IgD-negative memory B cell (primary cell): Measurements from ENCODE around the gene ACOX3. TPM values are rescaled to one million over a fixed set of nuclear protein-coding genes. Genes with fewer than 3 reads are reported as not detected.

Experiments
- H3K27ac Mint-ChIP-seq, 3 donors: one replicate each; pipeline ENCODE4 v1.8.0; 2020 to 2022; ENCODE audit warnings: mild to moderate bottlenecking in 3 of 3, mixed read lengths in 3 of 3, moderate library complexity in 1 of 3
- H3K27me3 Mint-ChIP-seq: one replicate; pipeline ENCODE4 v1.8.0; 2021; ENCODE audit warnings: mixed read lengths
- H3K36me3 Mint-ChIP-seq: one replicate; pipeline ENCODE4 v1.8.0; 2020; ENCODE audit warnings: mild to moderate bottlenecking, mixed read lengths
- H3K4me1 Mint-ChIP-seq, 3 donors: one replicate each; pipeline ENCODE4 v1.8.0; 2020 to 2022; ENCODE audit warnings: mixed read lengths in 3 of 3, mild to moderate bottlenecking in 1 of 3
- H3K4me3 Mint-ChIP-seq, 4 donors: one replicate each; pipeline ENCODE4 v1.8.0; 2020 to 2022; ENCODE audit warnings: mild to moderate bottlenecking in 4 of 4, mixed read lengths in 4 of 4, moderate library complexity in 3 of 4
- H3K9me3 Mint-ChIP-seq, 3 donors: one replicate each; pipeline ENCODE4 v1.8.0; 2020 to 2021; ENCODE audit warnings: mixed read lengths in 3 of 3, mild to moderate bottlenecking in 1 of 3
- polyA plus RNA-seq: library from polyadenylated mRNA; unstranded; fragments of 300-500 nt; fragmentation: Illumina TruSeq; gene quantifications from one replicate; pipeline ENCODE4 v1.2.3, GENCODE V29; 2021

ACOX3 gene
- polyA plus RNA-seq, 1 donor from 2014 or later, result 13.1 TPM

DNA sequence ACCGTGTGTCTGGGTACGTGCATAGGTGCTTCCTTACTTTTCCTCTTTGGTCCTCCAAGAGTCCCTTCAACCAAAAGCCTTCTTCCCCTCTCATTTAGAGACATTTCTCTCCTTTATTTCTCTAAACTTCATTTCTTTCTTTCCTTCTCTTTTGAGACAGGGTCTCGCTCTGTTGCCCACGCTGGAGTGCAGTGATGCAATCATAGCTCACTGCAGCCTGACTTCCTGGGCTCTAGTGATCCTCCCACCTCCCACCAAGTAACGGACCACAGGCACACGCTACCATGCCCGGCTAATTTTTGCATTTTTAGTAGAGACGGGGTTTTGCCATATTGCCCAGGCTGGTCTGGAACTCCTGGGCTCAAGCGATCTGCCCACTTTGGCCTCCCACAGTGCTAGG is 42.2 kb downstream of the ACOX3 start:
- Mint-ChIP-seq H3K4me1 (peaks cover 0 to 6% (median 0%) of the 10 kb centered on the region in 3 donors), H3K4me3 (no peak overlapping the region), H3K27me3 (no peaks in the 10 kb centered on the region), H3K36me3 (peaks cover 14% of the 10 kb centered on the region), H3K9me3 (no peaks in the 10 kb centered on the region), H3K27ac (peak overlapping the region in 2 of 3 donors; percentile 48 to 88)

DNA sequence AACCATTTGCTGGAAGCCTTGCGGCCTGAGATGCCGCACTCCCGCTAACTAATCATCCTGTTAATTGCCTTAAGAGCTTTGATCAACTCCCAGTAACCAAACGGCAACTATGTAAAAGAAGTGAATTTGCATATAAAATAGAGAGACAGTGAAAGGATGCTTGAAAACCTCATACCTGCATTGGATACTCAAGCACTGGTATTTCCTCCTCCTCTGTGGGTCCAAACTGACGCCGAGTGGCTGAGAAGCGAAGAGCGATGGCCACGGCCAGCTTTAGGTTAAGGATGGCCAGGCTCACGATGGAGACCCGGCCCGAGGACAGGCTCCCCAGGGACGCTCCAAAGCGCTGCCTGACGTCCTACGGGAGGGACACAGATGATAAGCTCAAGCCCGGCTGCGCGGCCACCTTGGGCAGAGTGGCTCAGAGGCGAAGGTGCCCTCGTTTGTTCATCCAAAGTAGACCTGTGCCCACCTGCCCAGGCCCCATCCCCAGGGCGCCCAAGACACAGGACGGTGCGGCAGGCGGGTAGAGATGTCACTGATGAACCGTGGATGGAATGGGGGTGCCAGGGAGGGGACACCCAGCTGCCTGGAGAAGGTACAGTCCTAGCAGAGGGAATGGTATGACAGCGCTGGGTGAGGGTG is 43.6 kb downstream of the ACOX3 start:
- H3K27me3 Mint-ChIP-seq, result no peaks in the 10 kb centered on the region
- no peak overlapping the region for H3K4me3 Mint-ChIP-seq
- H3K36me3 Mint-ChIP-seq, result peaks cover 14% of the 10 kb centered on the region
- H3K4me1 Mint-ChIP-seq, result peaks cover 0 to 6% (median 0%) of the 10 kb centered on the region in 3 donors
- H3K9me3 Mint-ChIP-seq, result no peaks in the 10 kb centered on the region
- H3K27ac Mint-ChIP-seq, result no peak overlapping the region

DNA sequence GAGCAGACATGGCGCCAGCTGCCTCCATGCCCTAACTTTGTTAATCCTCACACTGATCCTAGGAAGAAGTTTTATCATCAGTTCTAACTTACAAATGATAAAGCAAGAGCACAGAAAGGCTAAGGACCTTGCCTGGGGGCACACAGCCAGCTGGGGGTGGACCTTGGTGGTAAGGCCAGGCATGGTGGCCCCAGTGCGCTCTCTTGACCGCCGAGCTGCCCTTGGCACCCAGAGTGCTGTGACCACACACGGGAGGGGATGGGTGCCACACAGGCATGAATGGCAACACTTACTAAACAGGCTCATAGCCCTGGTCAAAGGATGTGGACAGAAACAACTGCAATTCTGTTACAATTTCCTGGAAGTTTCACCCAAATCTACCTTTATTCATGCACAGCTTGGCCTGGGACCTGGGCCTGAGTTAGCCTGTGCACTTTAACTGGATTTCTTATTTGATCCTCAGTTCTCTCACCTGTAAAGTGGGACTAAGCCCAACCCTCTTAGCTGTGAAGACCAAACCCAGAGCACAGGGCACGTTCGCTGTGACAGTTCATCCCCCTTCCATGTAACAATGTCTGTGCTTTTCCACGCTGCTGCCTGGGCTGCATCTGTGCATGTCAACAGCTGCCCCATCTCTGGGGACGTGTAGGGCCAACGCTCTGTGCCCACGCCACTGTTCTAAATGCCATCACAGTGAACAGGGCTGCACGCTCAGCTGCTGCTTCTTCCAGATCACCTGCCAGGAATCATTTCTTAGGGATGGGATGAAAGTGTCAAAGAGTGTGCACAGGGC is 44.8 kb downstream of the ACOX3 start:
- no peaks in the 10 kb centered on the region for H3K27me3 Mint-ChIP-seq
- H3K4me1 Mint-ChIP-seq, result peaks cover 0 to 6% (median 3%) of the 10 kb centered on the region in 3 donors
- H3K36me3 Mint-ChIP-seq, result peaks cover 14% of the 10 kb centered on the region
- H3K27ac Mint-ChIP-seq, result no peak overlapping the region
- no peaks in the 10 kb centered on the region for H3K9me3 Mint-ChIP-seq
- peak overlapping the region in 1 of 4 donors; percentile 13 for H3K4me3 Mint-ChIP-seq

DNA sequence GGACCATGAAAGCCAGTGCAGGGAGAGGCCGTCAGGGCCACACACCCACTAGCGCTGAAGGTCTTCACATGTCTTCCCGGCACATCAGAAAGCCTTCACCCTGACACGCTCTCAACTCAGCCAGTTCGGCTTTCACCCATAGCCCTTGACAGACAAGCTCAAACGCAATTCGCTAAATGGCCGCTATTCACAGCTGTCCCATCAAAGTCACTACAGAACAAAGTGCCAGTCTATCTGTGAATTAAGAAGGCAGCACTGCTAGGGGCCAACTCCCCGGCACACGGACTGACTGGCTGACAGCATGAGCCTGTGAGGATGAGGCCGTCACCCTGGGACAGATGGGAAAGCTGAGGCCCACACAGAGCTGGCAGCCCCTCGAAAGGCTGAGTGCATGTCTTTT is 45.7 kb downstream of the ACOX3 start:
- Mint-ChIP-seq H3K27ac (no peak overlapping the region), H3K4me1 (peaks cover 0 to 7% (median 6%) of the 10 kb centered on the region in 3 donors), H3K9me3 (no peaks in the 10 kb centered on the region), H3K27me3 (no peaks in the 10 kb centered on the region), H3K36me3 (peaks cover 18% of the 10 kb centered on the region), H3K4me3 (no peak overlapping the region)

DNA sequence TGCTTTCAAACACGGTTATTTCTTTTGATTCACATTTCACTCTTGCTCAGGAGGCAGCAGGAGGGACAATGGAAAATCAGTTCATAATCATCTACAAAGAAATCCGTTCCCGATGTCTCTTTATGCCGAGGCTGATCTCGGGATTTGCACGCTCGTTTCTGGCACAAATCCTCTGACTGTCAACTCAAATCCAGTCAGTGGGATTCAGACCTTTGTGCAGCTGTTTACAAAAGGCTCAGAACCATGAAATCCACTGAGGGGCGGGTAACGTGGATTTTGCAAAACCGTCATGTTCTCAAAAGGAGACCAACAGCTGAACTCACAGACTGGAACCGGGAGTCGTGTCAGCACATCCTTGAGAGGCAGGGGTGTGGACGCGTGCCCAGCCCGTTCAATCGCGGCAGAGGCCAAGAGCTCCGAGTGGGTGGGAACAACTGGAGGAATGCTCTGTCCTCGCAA is 46.4 kb downstream of the ACOX3 start:
- H3K4me1 Mint-ChIP-seq, result peaks cover 0 to 7% (median 6%) of the 10 kb centered on the region in 3 donors
- no peak overlapping the region for H3K4me3 Mint-ChIP-seq
- H3K36me3 Mint-ChIP-seq, result peaks cover 20% of the 10 kb centered on the region
- H3K27ac Mint-ChIP-seq, result no peak overlapping the region
- H3K27me3 Mint-ChIP-seq, result no peaks in the 10 kb centered on the region
- no peaks in the 10 kb centered on the region for H3K9me3 Mint-ChIP-seq

DNA sequence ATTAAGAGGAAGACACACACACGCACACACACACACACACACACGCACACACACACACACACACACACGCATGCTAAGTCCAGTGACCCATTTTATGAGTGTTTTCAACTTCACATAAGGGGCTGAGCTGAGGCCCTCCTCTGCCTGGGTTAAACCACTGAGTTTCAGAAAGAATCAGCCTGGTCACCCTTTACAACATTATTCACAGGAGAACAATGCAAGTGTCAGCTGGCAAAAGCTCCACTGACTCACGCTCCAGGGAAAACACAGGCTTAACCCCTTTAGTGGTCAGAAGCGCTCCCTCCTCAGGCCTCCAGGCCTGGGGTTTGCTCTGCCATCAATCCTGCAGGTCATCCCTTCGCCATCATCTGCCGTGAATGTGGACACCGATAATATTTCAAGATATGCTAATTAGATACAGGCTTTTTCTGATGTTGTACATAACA is 46.9 kb downstream of the ACOX3 start:
- Mint-ChIP-seq H3K4me1 (peaks cover 0 to 7% (median 3%) of the 10 kb centered on the region in 3 donors), H3K4me3 (no peak overlapping the region), H3K36me3 (peaks cover 20% of the 10 kb centered on the region), H3K27me3 (no peaks in the 10 kb centered on the region), H3K27ac (no peak overlapping the region), H3K9me3 (no peaks in the 10 kb centered on the region)

DNA sequence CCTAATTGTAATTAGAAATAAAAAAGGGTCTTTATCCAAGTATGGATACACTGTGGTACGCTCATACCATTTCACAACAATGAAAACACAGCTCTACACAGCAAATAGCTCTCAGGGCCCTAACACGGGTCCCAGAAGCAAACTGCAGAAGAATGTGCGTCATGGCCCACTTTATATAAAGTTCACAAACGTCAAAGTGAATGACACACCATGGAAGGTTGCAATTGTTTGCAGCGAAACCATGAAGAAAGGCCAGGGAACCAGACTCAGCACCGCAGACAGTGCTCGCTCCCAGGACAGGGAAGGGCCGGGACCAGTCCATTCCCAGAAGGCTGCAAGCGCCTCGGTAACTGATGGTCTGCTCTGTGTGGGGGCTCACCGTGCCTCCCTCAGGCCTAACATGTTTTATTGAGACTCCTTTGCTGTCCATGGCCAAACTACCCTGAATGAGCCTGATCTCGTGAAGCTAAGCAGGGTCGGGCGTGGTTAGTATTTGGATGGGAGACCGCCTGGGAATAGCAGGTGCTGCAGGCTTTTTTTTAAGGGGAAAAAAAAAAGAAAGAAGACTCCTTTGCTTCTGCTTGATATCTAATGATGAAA is 47.8 kb downstream of the ACOX3 start:
- H3K27me3 Mint-ChIP-seq, result no peaks in the 10 kb centered on the region
- H3K9me3 Mint-ChIP-seq, result no peaks in the 10 kb centered on the region
- H3K36me3 Mint-ChIP-seq, result peaks cover 20% of the 10 kb centered on the region
- H3K4me1 Mint-ChIP-seq, result peaks cover 0 to 7% (median 0%) of the 10 kb centered on the region in 3 donors
- H3K4me3 Mint-ChIP-seq, result no peak overlapping the region
- peak overlapping the region in 1 of 3 donors; percentile 31 for H3K27ac Mint-ChIP-seq

DNA sequence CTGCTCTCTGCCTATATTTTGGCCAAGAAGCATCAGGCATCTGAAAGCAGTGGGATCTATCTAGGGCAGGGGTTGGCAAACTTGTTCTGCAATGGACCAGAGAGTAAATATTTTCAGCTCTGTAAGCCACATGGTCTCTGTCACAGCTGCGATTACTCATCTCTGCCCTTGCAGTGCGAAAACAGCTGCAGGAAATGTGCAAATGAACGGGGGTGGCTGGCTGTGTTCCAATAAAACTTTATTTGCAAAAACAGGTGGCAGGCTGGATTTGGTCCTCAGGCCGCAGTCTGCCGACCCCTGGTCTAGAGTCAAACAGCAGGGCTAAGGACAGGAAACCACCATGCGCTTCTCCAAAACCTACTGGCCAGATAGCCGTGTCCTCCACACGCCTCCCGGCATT is 48.6 kb downstream of the ACOX3 start:
- no peak overlapping the region for H3K4me3 Mint-ChIP-seq
- H3K36me3 Mint-ChIP-seq, result peaks cover 20% of the 10 kb centered on the region
- H3K4me1 Mint-ChIP-seq, result peaks cover 0 to 8% (median 0%) of the 10 kb centered on the region in 3 donors
- H3K27ac Mint-ChIP-seq, result peak overlapping the region in 1 of 3 donors; percentile 31
- no peaks in the 10 kb centered on the region for H3K27me3 Mint-ChIP-seq
- no peaks in the 10 kb centered on the region for H3K9me3 Mint-ChIP-seq

DNA sequence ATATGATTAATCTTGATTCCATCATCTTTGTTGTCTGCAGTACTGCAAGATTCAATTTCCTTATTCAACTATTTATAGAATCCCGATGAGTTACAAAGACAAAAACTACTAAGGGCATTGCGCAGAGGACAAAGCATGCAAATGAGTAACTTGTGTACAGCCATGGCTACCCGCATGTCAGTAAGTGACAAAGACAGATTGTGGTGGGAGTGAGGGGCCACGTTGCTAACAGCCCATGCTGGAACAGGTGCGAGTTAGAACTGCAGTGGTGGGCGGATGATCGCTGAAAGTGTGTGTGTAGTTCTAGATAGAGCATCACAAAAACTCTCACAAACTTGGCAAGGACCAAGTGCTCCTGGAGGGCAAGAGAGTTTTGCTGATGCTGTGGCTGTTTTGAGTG is 49.5 kb downstream of the ACOX3 start:
- no peak overlapping the region for H3K27ac Mint-ChIP-seq
- H3K36me3 Mint-ChIP-seq, result peaks cover 17% of the 10 kb centered on the region
- H3K9me3 Mint-ChIP-seq, result no peaks in the 10 kb centered on the region
- H3K4me3 Mint-ChIP-seq, result peak overlapping the region in 2 of 4 donors; percentile 29 to 39
- peaks cover 0 to 8% (median 0%) of the 10 kb centered on the region in 3 donors for H3K4me1 Mint-ChIP-seq
- no peaks in the 10 kb centered on the region for H3K27me3 Mint-ChIP-seq

DNA sequence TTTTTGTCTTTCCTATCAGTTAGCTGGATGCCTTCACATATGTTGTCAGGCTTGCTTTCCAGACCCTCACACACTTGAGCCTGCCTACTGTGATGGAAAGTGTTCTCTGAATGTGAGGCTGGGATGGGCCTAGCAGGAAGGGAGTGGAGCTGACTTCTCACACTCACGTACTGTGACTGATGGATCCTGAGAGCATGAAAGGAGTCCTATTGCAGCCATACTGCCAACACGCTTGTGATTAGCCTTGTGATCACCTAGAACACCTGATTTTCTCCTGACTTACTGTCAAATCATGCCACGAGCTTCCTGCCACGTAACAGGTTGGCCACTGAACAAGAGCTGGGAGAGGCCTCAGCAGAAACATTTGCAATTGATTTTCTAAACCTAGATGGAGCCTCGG is 49.9 kb downstream of the ACOX3 start:
- Mint-ChIP-seq H3K4me3 (no peak overlapping the region), H3K27ac (no peak overlapping the region), H3K27me3 (no peaks in the 10 kb centered on the region), H3K9me3 (no peaks in the 10 kb centered on the region), H3K4me1 (peaks cover 0 to 8% (median 0%) of the 10 kb centered on the region in 3 donors), H3K36me3 (peaks cover 13% of the 10 kb centered on the region)

DNA sequence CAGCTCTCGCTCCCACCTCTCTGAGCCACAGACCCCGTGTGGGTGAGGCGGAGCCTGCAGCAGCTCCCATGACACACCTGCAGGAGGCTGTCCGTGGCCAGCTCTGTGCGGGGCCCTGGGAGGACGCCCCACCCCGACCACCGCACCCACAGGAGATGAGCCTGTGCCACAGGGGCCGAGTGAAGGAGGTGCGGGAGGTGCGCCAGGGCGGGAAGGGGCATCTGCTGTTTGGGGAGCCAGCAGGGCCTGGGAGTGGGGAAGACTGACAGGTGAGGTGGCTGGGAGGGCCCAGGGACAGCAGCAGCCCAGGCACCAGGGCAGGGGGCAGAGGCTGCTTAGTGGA is 52.0 kb downstream of the ACOX3 start:
- no peak overlapping the region for H3K27ac Mint-ChIP-seq
- no peaks in the 10 kb centered on the region for H3K27me3 Mint-ChIP-seq
- H3K4me1 Mint-ChIP-seq, result peaks cover 0 to 8% (median 0%) of the 10 kb centered on the region in 3 donors
- H3K36me3 Mint-ChIP-seq, result peaks cover 7% of the 10 kb centered on the region
- H3K9me3 Mint-ChIP-seq, result peaks cover 0 to 2% (median 0%) of the 10 kb centered on the region in 3 donors
- no peak overlapping the region for H3K4me3 Mint-ChIP-seq

DNA sequence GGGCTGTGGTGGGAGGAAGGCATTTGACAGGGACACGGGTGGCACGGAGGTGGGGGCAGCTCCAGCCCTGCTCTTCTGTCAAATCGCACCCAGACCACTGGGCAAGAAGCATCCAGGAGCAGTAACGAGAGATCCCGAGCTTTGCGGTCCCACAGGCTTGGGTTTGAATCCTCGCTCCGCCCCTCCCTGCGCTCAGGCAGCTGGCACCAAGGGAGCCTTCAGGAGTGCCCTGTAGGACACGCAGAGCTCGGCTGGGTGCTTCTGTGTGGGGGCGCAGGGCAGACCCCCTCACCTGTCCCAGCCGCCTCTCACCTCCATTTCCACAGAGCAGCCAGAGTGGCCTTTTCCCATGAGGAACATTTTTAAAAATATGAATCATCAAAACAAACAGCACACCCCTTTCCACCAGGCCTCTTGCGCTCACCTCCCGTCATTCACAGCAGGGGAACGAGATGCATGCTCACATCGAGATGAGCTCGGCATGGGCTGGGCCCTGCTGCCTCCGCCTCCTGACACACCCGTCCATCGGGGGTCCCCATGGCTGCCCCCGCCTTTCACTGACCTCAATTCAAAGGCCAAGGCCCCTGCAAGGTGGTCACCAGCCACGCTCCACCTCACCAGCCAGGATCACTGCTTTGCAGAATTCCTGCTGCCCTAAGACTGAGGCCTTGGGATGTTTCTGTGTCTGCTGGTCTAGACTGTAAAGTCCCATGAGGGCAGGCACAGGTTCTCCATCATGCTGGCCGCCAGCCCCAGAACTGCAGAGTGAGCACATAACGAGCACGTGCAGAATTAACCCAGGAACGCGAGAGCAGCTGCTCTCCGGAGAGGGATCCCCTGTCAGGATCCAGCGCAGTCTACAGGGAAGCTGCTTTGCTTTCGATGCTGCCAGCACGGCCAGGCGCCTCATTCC is 52.7 kb downstream of the ACOX3 start:
- Mint-ChIP-seq H3K4me1 (peaks cover 0 to 8% (median 0%) of the 10 kb centered on the region in 3 donors), H3K27me3 (no peaks in the 10 kb centered on the region), H3K27ac (no peak overlapping the region), H3K36me3 (peaks cover 7% of the 10 kb centered on the region), H3K9me3 (peaks cover 0 to 2% (median 0%) of the 10 kb centered on the region in 3 donors), H3K4me3 (peak overlapping the region in 1 of 4 donors; percentile 68)

DNA sequence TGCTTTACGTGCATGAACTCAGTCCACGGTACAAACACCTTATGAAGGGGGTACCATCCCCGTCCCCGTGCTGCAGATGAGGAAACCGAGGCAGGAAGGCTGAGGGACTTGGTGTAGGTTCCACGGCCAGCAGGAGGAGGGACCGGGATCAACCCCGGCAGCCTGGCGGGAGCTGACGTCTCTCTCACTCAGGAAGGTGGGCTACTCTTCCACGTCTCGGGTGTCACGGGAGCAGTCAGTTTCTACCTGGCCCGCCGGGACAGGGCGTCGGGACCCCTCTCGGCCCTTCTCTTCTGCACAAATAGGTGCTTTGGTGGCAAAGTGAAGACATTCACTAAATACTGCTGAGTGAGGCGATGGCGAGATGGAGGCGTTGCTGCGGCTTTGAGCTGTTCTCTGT is 53.3 kb downstream of the ACOX3 start:
- Mint-ChIP-seq H3K4me1 (peaks cover 0 to 8% (median 0%) of the 10 kb centered on the region in 3 donors), H3K36me3 (peaks cover 7% of the 10 kb centered on the region), H3K4me3 (no peak overlapping the region), H3K27ac (no peak overlapping the region), H3K9me3 (peaks cover 0 to 2% (median 0%) of the 10 kb centered on the region in 3 donors), H3K27me3 (no peaks in the 10 kb centered on the region)

DNA sequence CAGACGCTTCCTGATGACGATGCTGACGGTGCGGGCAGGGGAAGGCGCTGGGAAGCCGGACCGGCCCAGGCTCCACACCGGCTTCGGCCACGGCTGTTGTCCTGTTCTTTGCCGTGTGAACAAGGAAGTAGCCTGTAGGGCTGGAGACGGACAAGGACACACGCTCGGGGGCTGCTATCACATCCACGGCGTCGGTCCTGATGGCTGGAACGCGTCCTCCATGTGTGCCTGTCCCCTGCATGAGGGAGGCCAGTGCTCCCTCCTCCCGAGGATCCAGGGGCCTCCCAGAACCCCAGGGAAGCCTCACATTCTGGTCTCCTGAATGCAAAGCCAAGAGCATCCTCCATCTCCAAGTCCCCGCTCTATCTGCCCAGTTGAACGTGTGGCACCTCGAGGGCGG is 53.8 kb downstream of the ACOX3 start:
- H3K27me3 Mint-ChIP-seq, result no peaks in the 10 kb centered on the region
- no peak overlapping the region for H3K27ac Mint-ChIP-seq
- peaks cover 0 to 2% (median 0%) of the 10 kb centered on the region in 3 donors for H3K9me3 Mint-ChIP-seq
- H3K4me3 Mint-ChIP-seq, result no peak overlapping the region
- H3K4me1 Mint-ChIP-seq, result peaks cover 0 to 8% (median 0%) of the 10 kb centered on the region in 3 donors
- peaks cover 7% of the 10 kb centered on the region for H3K36me3 Mint-ChIP-seq
